ENCODE results near the gene MS4A8.
A peak's percentile ranks its signal among the peaks of the same experiment; 100 is the strongest.

MS4A8 gene

GRCh38 chr11:60699284-60699691 lies at the start of gene MS4A8 (continued):
- no peak for TF ChIP-seq KLF9 (tag by site-specific recombination; IDR thresholded peaks at IDR 0.05; ENCODE audit: low read depth)
- TF ChIP-seq ATF2 (tag by site-specific recombination; IDR thresholded peaks at IDR 0.05; ENCODE audit: low read depth): no peak
- no peak for TF ChIP-seq MZF1 (tag by site-specific recombination; IDR thresholded peaks at IDR 0.05; ENCODE audit: borderline replicate concordance)
- no peak for TF ChIP-seq HOXA7 (CRISPR knock-in tag; IDR thresholded peaks at IDR 0.05; ENCODE audit: borderline replicate concordance)
- no peak for TF ChIP-seq ZBTB44 (tag by site-specific recombination; IDR thresholded peaks at IDR 0.05)
- peak; percentile 91 for TF ChIP-seq ZNF843 (tag by site-specific recombination; IDR thresholded peaks at IDR 0.05)
- TF ChIP-seq ZNF449 (tag by site-specific recombination; IDR thresholded peaks at IDR 0.05): peak; percentile 81; the same call in 1 of the 2 replicates
- no peak for TF ChIP-seq ZNF571 (tag by site-specific recombination; IDR thresholded peaks at IDR 0.05)
- no peak for TF ChIP-seq ZNF530 (tag by site-specific recombination; IDR thresholded peaks at IDR 0.05; ENCODE audit: low read depth)
- no peak for TF ChIP-seq ZNF324 (tag by site-specific recombination; IDR thresholded peaks at IDR 0.05)
- TF ChIP-seq PRDM4 (tag by site-specific recombination; IDR thresholded peaks at IDR 0.05): peak; percentile 34; the same call in 1 of the 2 replicates
- no peak for TF ChIP-seq ZNF501 (tag by site-specific recombination; IDR thresholded peaks at IDR 0.05)
- no peak for TF ChIP-seq ZNF692 (tag by site-specific recombination; IDR thresholded peaks at IDR 0.05)
- TF ChIP-seq ZNF335 (tag by site-specific recombination; conservative IDR thresholded peaks at IDR 0.05): 0 out of 2 replicates have a peak, but pooled peaks have one; percentile 11
- TF ChIP-seq, protein P1, sequence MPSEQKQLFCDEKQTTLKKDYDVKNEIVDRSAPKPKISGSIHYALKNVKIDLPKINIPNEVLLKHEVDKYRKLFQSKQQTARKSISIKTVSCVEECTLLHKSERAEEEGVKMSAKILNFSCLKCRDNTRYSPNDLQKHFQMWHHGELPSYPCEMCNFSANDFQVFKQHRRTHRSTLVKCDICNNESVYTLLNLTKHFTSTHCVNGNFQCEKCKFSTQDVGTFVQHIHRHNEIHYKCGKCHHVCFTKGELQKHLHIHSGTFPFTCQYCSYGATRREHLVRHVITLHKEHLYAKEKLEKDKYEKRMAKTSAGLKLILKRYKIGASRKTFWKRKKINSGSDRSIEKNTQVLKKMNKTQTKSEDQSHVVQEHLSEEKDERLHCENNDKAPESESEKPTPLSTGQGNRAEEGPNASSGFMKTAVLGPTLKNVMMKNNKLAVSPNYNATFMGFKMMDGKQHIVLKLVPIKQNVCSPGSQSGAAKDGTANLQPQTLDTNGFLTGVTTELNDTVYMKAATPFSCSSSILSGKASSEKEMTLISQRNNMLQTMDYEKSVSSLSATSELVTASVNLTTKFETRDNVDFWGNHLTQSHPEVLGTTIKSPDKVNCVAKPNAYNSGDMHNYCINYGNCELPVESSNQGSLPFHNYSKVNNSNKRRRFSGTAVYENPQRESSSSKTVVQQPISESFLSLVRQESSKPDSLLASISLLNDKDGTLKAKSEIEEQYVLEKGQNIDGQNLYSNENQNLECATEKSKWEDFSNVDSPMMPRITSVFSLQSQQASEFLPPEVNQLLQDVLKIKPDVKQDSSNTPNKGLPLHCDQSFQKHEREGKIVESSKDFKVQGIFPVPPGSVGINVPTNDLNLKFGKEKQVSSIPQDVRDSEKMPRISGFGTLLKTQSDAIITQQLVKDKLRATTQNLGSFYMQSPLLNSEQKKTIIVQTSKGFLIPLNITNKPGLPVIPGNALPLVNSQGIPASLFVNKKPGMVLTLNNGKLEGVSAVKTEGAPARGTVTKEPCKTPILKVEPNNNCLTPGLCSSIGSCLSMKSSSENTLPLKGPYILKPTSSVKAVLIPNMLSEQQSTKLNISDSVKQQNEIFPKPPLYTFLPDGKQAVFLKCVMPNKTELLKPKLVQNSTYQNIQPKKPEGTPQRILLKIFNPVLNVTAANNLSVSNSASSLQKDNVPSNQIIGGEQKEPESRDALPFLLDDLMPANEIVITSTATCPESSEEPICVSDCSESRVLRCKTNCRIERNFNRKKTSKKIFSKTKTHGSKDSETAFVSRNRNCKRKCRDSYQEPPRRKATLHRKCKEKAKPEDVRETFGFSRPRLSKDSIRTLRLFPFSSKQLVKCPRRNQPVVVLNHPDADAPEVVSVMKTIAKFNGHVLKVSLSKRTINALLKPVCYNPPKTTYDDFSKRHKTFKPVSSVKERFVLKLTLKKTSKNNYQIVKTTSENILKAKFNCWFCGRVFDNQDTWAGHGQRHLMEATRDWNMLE (tag by site-specific recombination; conservative IDR thresholded peaks at IDR 0.05; ENCODE audit: low read depth): no peak
- no peak for TF ChIP-seq PRDM2 (tag by site-specific recombination; IDR thresholded peaks at IDR 0.05; ENCODE audit: borderline replicate concordance)
- TF ChIP-seq, protein P2, sequence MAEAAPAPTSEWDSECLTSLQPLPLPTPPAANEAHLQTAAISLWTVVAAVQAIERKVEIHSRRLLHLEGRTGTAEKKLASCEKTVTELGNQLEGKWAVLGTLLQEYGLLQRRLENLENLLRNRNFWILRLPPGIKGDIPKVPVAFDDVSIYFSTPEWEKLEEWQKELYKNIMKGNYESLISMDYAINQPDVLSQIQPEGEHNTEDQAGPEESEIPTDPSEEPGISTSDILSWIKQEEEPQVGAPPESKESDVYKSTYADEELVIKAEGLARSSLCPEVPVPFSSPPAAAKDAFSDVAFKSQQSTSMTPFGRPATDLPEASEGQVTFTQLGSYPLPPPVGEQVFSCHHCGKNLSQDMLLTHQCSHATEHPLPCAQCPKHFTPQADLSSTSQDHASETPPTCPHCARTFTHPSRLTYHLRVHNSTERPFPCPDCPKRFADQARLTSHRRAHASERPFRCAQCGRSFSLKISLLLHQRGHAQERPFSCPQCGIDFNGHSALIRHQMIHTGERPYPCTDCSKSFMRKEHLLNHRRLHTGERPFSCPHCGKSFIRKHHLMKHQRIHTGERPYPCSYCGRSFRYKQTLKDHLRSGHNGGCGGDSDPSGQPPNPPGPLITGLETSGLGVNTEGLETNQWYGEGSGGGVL (tag by site-specific recombination; IDR thresholded peaks at IDR 0.05): no peak

All from HEK293 (cell line).